Vagina (tissue), 2 donors: ENCODE measurements around the gene THADA.

Source experiments
- CTCF ChIP-seq, 3 experiments: fragments of 450-650 bp in 2 of 3; fragments of 200-600 bp in 1 of 3; sonication (generic) in 1 of 3; IDR thresholded peaks; one replicate each; pipeline ENCODE4 v1.5.1; 2017 to 2019; ENCODE audit warnings: antibody characterized with exemption in 3 of 3, mild to moderate bottlenecking in 2 of 3, moderate library complexity in 2 of 3
- POLR2A ChIP-seq, 2 donors: fragments of 450-650 bp; IDR thresholded peaks; one replicate each; pipeline ENCODE4 v1.6.1; 2017; ENCODE audit warnings: antibody characterized with exemption in 2 of 2, mild to moderate bottlenecking in 2 of 2, moderate library complexity in 2 of 2
- POLR2AphosphoS5 ChIP-seq, 2 donors: sonication (generic); formaldehyde crosslinking; IDR thresholded peaks; one replicate each; pipeline ENCODE4 v1.9.0; 2017; ENCODE audit warnings: antibody characterized with exemption in 2 of 2, mild to moderate bottlenecking in 2 of 2, low read depth in 1 of 2; ENCODE audit not compliant: insufficient read depth in 1 of 2

- TF ChIP-seq POLR2AphosphoS5 (IDR thresholded peaks at IDR 0.05; ENCODE audit: insufficient read depth in 1 of 2, low read depth in 1 of 2) (no peak), CTCF (IDR thresholded peaks at IDR 0.05) (no peak), POLR2A (IDR thresholded peaks at IDR 0.05) (no peak)
These were observed 10.1 kb downstream of the THADA start for GRCh38 chr2:43585708-43586107.
